ENCODE measurements around the gene MACROD2.

- TF ChIP-seq ZBTB33 (IDR thresholded peaks at IDR 0.05; ENCODE audit: extremely low read depth, insufficient replicate concordance, low read length): no peak
- no peak for TF ChIP-seq CTCF (IDR thresholded peaks at IDR 0.05 in 2 of 3, conservative IDR thresholded peaks at IDR 0.05 in 1 of 3; ENCODE audit: borderline replicate concordance in 1 of 3, insufficient read depth in 1 of 3, low read depth in 2 of 3, low read length in 2 of 3)
- no peak for TF ChIP-seq RAD21 (IDR thresholded peaks at IDR 0.05; ENCODE audit: low read depth)
- TF ChIP-seq POLR2AphosphoS5 (IDR thresholded peaks at IDR 0.05; ENCODE audit: low read depth, low read length): no peak
- TF ChIP-seq EZH2 (IDR thresholded peaks at IDR 0.05): no peak
- no peak for TF ChIP-seq JUND (IDR thresholded peaks at IDR 0.05)
- no peak for TF ChIP-seq MAX (IDR thresholded peaks at IDR 0.05)
- TF ChIP-seq EZH2phosphoT487 (IDR thresholded peaks at IDR 0.05; ENCODE audit: borderline replicate concordance): no peak
- TF ChIP-seq POLR2A (IDR thresholded peaks at IDR 0.05; ENCODE audit: borderline replicate concordance, extremely low read depth, insufficient read depth, insufficient read length): no peak
- TF ChIP-seq REST (IDR thresholded peaks at IDR 0.05; ENCODE audit: low read depth): no peak
- no peak for TF ChIP-seq YY1 (IDR thresholded peaks at IDR 0.05; ENCODE audit: extremely low read depth, insufficient replicate concordance, low read depth, low read length)
- no peak for TF ChIP-seq EGR1 (IDR thresholded peaks at IDR 0.05; ENCODE audit: low read depth)
- no peak for TF ChIP-seq ELF1 (IDR thresholded peaks at IDR 0.05; ENCODE audit: borderline replicate concordance, low read depth)
- no peak for TF ChIP-seq TCF7L2 (IDR thresholded peaks at IDR 0.05; ENCODE audit: borderline replicate concordance, extremely low read depth, insufficient read depth, insufficient read length)
Observed at GRCh38 chr20:14493408-14493807, 498.1 kb downstream of the MACROD2 start.

All from HCT116 (cell line).